ENCODE measurements around the gene BTBD9. TPM values are rescaled to one million over a fixed set of nuclear protein-coding genes. Genes with fewer than 3 reads are reported as not detected.

Gene BTBD9
- total and polyA plus RNA-seq, 9 of the 15 experiments (the other 6 are each of a cell fraction or from before 2014, with no cell fraction given): 0.08 to 1.6 (median 0.58) TPM

GRCh38 chr6:38639498-38640215 is at the start of gene BTBD9 (continued):
- TF ChIP-seq MAZ (CRISPR knock-in tag; conservative IDR thresholded peaks at IDR 0.05 in 1 of 2, IDR thresholded peaks at IDR 0.05 in 1 of 2) (peak; percentile 92 to 97), ZNF239 (CRISPR knock-in tag; IDR thresholded peaks at IDR 0.05) (no peak), ZSCAN29 (IDR thresholded peaks at IDR 0.05) (no peak), SIRT6 (IDR thresholded peaks at IDR 0.05; ENCODE audit: low read depth, low read length) (no peak), CHD4 (IDR thresholded peaks at IDR 0.05; ENCODE audit: insufficient read depth, insufficient replicate concordance, low read depth, low read length, poor library complexity, severe bottlenecking) (no peak), ZNF212 (CRISPR knock-in tag; IDR thresholded peaks at IDR 0.05) (no peak), RFX5 (IDR thresholded peaks at IDR 0.05; ENCODE audit: low read depth, low read length) (no peak), PATZ1 (CRISPR knock-in tag; IDR thresholded peaks at IDR 0.05; ENCODE audit: borderline replicate concordance) (no peak), PHF21A (IDR thresholded peaks at IDR 0.05; ENCODE audit: borderline replicate concordance, low read depth) (no peak), PRMT5 (CRISPR knock-in tag; IDR thresholded peaks at IDR 0.05) (no peak), EP300 (IDR thresholded peaks at IDR 0.05; ENCODE audit: low read length) (0 out of 2 replicates have a peak, but pooled peaks have one; percentile 2), LARP7 (IDR thresholded peaks at IDR 0.05) (no peak), KDM5B (IDR thresholded peaks at IDR 0.05; ENCODE audit: insufficient replicate concordance, low read depth, low read length) (peak; percentile 27), HOXB6 (CRISPR knock-in tag; IDR thresholded peaks at IDR 0.05; ENCODE audit: borderline replicate concordance) (no peak), NONO (IDR thresholded peaks at IDR 0.05; ENCODE audit: low read depth in 2 of 2, low read length in 1 of 2) (no peak; a peak in 1 of 4 replicates), JUNB (CRISPR knock-in tag; conservative IDR thresholded peaks at IDR 0.05) (no peak), COPS2 (conservative IDR thresholded peaks at IDR 0.05) (no peak), FOXO4 (CRISPR knock-in tag; IDR thresholded peaks at IDR 0.05) (0 out of 2 replicates have a peak, but pooled peaks have one; percentile 20), ZFP36 (IDR thresholded peaks at IDR 0.05; ENCODE audit: low read depth, low read length, partially characterized antibody) (no peak), ARID1B (IDR thresholded peaks at IDR 0.05) (no peak), DMBX1 (CRISPR knock-in tag; IDR thresholded peaks at IDR 0.05; ENCODE audit: borderline replicate concordance) (peak; percentile 90), NFIC (IDR thresholded peaks at IDR 0.05) (0 out of 2 replicates have a peak, but pooled peaks have one; percentile 9), TCF7L2 (IDR thresholded peaks at IDR 0.05; ENCODE audit: low read depth, low read length) (no peak), POLR3A (IDR thresholded peaks at IDR 0.05; ENCODE audit: borderline replicate concordance, extremely low read depth, insufficient read depth, insufficient read length) (no peak), ZNF184 (CRISPR knock-in tag; IDR thresholded peaks at IDR 0.05) (no peak)
